Nephron progenitor cell (in vitro differentiated cells): ENCODE data around the gene P3H2.

Experiments used
- DNase-seq: peaks from one replicate; pipeline ENCODE4 v3.0.0; 2021
- H3K27ac Mint-ChIP-seq: 2 replicates; pipeline ENCODE4 v1.8.0; 2021; ENCODE audit warnings: mild to moderate bottlenecking, moderate library complexity, mixed read lengths
- H3K27me3 Mint-ChIP-seq: 2 replicates; pipeline ENCODE4 v1.8.0; 2021; ENCODE audit warnings: mild to moderate bottlenecking, low read depth, mixed read lengths; ENCODE audit not compliant: poor library complexity
- H3K36me3 Mint-ChIP-seq: 2 replicates; pipeline ENCODE4 v1.8.0; 2021; ENCODE audit warnings: low read depth, mixed read lengths
- H3K4me1 Mint-ChIP-seq: 2 replicates; pipeline ENCODE4 v1.8.0; 2021; ENCODE audit warnings: mixed read lengths
- H3K4me3 Mint-ChIP-seq: 2 replicates; pipeline ENCODE4 v1.8.0; 2021; ENCODE audit warnings: mild to moderate bottlenecking, moderate library complexity, mixed read lengths
- H3K9me3 Mint-ChIP-seq: 2 replicates; pipeline ENCODE4 v1.8.0; 2021; ENCODE audit warnings: mild to moderate bottlenecking, moderate library complexity, mixed read lengths
- CTCF ChIP-seq: fragments of 200-600 bp; sonication (generic); IDR thresholded peaks from 2 replicates; pipeline ENCODE4 v1.5.0; 2021; ENCODE audit warnings: antibody characterized with exemption

Gene P3H2

GRCh38 chr3:190041333-190042041, 79.2 kb downstream of the P3H2 start:
- H3K9me3 Mint-ChIP-seq = no peaks in the 10 kb centered on the region
- H3K27me3 Mint-ChIP-seq = no peaks in the 10 kb centered on the region
- H3K27ac Mint-ChIP-seq = peak overlapping the region; percentile 90
- peaks cover 7% of the 10 kb centered on the region for H3K36me3 Mint-ChIP-seq
- DNase-seq = no peak
- H3K4me1 Mint-ChIP-seq = peaks cover 63% of the 10 kb centered on the region
- H3K4me3 Mint-ChIP-seq = peak overlapping the region; percentile 7
- TF ChIP-seq CTCF = no peak

DNA sequence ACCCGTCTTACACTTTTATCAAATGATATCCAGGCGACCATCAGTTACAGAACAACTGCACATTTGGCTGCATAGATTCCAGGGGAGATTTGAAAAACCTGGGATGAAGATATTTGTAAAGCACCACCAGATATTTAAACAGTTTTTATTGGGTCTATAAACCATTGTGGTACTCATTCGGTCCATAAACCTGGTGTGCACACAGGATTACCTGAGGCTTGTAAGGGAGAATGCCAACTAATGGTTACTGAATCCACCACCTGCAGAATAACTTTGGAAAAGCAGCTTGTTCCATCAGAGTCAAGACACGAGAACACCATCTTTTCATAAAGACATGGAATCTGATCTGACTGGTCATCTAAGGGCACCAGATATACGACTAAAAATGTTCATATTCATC, 80.6 kb downstream of the P3H2 start:
- Mint-ChIP-seq H3K9me3 (no peaks in the 10 kb centered on the region), H3K4me3 (no peak overlapping the region), H3K36me3 (peaks cover 8% of the 10 kb centered on the region), H3K27me3 (no peaks in the 10 kb centered on the region), H3K27ac (no peak overlapping the region), H3K4me1 (peaks cover 59% of the 10 kb centered on the region)
- TF ChIP-seq CTCF = no peak
- no peak for DNase-seq

DNA sequence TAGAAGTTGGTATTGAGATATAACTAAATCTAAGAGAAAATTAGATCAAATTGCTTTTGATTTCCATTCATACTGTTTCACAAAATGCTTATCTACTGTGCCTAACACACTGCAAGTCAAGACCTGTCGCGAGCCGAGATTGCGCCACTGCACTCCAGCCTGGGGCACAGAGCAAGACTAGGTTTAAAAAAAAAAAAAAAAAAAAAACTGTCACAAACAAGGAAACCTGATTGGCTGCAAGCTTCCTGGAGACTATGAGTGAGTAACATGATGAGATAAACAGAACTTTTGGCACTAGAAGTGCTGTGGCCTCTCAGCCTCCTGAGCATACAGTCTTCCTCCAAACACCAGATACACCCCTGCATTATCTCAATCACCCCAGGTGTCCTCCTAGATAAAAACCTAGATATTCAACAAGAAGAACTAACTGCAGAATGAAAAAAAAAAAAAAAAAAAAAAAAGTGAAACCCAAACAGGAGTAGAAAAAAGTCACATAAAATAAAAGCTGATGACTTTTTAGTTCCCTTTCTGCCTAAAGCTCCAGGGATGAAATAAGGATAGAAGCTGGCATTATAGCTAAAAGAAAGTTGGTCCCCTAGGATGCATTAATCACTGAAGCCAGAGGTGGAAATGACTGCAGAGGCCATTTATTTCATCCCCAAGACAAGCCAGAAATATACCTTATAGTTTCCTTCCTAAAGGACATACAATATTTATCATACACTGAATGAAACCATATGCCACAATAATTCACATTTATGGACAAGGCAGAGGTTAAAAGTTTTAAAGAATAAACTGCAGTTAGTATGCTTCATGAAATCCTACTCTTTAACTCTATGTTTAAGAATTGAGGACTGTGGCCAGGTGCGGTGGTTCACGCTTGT, 82.4 kb downstream of the P3H2 start:
- no peaks in the 10 kb centered on the region for H3K27me3 Mint-ChIP-seq
- TF ChIP-seq CTCF = no peak
- peaks cover 5% of the 10 kb centered on the region for H3K9me3 Mint-ChIP-seq
- no peak for DNase-seq
- peaks cover 12% of the 10 kb centered on the region for H3K36me3 Mint-ChIP-seq
- peak overlapping the region; percentile 19 for H3K27ac Mint-ChIP-seq
- no peak overlapping the region for H3K4me3 Mint-ChIP-seq
- peaks cover 40% of the 10 kb centered on the region for H3K4me1 Mint-ChIP-seq

- peaks cover 5% of the 10 kb centered on the region for H3K9me3 Mint-ChIP-seq
- H3K4me1 Mint-ChIP-seq = peaks cover 23% of the 10 kb centered on the region
- no peak overlapping the region for H3K4me3 Mint-ChIP-seq
- no peaks in the 10 kb centered on the region for H3K27me3 Mint-ChIP-seq
- no peak for TF ChIP-seq CTCF
- DNase-seq = no peak
- H3K27ac Mint-ChIP-seq = no peak overlapping the region
- H3K36me3 Mint-ChIP-seq = peaks cover 19% of the 10 kb centered on the region
Observed at GRCh38 chr3:190036631-190037030, 84.1 kb downstream of the P3H2 start.

- peaks cover 12% of the 10 kb centered on the region for H3K4me1 Mint-ChIP-seq
- peaks cover 19% of the 10 kb centered on the region for H3K36me3 Mint-ChIP-seq
- H3K27me3 Mint-ChIP-seq = no peaks in the 10 kb centered on the region
- no peak overlapping the region for H3K27ac Mint-ChIP-seq
- no peak for DNase-seq
- H3K4me3 Mint-ChIP-seq = no peak overlapping the region
- H3K9me3 Mint-ChIP-seq = peaks cover 5% of the 10 kb centered on the region
- TF ChIP-seq CTCF = no peak
Observed at GRCh38 chr3:190034446-190034845, 86.3 kb downstream of the P3H2 start.
